GM23338 (cell line): ENCODE results near the gene SPANXN2. TPM values are rescaled to one million over a fixed set of nuclear protein-coding genes. Genes with fewer than 3 reads are reported as not detected.
"Not testable (repeated sequence)": the region's sequence is repeated elsewhere in the genome, so short reads cannot be mapped to it uniquely, and the experiment has no call there.

ENCODE experiments used
- ATAC-seq: fragments of 200-7000 bp; cut with Tn5 transposase; 3 replicates; pipeline ENCODE4 v1.9.1; 2020
- DNase-seq: peaks from one replicate; pipeline ENCODE4 v3.0.0-alpha.2; 2015; ENCODE audit warnings: low spot score
- H2AFZ ChIP-seq: fragments of 200-600 bp; sonication (generic); 2 replicates; pipeline ENCODE4 v1.8.0; 2016; ENCODE audit warnings: antibody characterized with exemption, mild to moderate bottlenecking, moderate library complexity
- H3F3A ChIP-seq: fragments of 200-600 bp; sonication (generic); replicated peaks from 2 replicates; pipeline ENCODE4 v1.8.0; 2017; ENCODE audit warnings: antibody characterized with exemption, mixed run types, low read depth
- H3K27ac ChIP-seq: fragments of 200-600 bp; sonication (generic); 2 replicates; pipeline ENCODE4 v1.6.1; 2016; ENCODE audit warnings: low read depth
- H3K27me3 ChIP-seq: fragments of 200-600 bp; sonication (generic); 2 replicates; pipeline ENCODE4 v1.8.0; 2016; ENCODE audit warnings: mild to moderate bottlenecking, mixed run types, moderate library complexity; ENCODE audit not compliant: insufficient read depth
- H3K36me3 ChIP-seq: fragments of 200-600 bp; sonication (generic); 2 replicates; pipeline ENCODE4 v1.8.0; 2016; ENCODE audit warnings: mild to moderate bottlenecking; ENCODE audit not compliant: insufficient read depth
- H3K4me1 ChIP-seq: fragments of 200-600 bp; sonication (generic); 2 replicates; pipeline ENCODE4 v1.8.0; 2016; ENCODE audit warnings: mild to moderate bottlenecking, moderate library complexity; ENCODE audit not compliant: insufficient read depth
- H3K4me2 ChIP-seq: fragments of 200-600 bp; sonication (generic); 2 replicates; pipeline ENCODE4 v1.7.1; 2017; ENCODE audit warnings: mixed run types
- H3K4me3 ChIP-seq: fragments of 200-600 bp; sonication (generic); 2 replicates; pipeline ENCODE4 v1.6.1; 2016; ENCODE audit warnings: mixed run types
- H3K79me2 ChIP-seq: fragments of 200-600 bp; sonication (generic); replicated peaks from 2 replicates; pipeline ENCODE4 v1.8.0; 2017; ENCODE audit warnings: mild to moderate bottlenecking; ENCODE audit not compliant: insufficient read depth
- H3K9me2 ChIP-seq: fragments of 200-600 bp; sonication (generic); 2 replicates; pipeline ENCODE4 v1.8.0; 2017; ENCODE audit not compliant: insufficient read depth
- H4K20me1 ChIP-seq: fragments of 200-600 bp; sonication (generic); replicated peaks from 2 replicates; pipeline ENCODE4 v1.8.0; 2017; ENCODE audit warnings: mild to moderate bottlenecking; ENCODE audit not compliant: insufficient read depth
- H3K27ac Mint-ChIP-seq: 2 replicates; pipeline ENCODE4 v1.8.0; 2020; ENCODE audit warnings: inconsistent platforms, mild to moderate bottlenecking, moderate library complexity, mixed read lengths
- H3K27me3 Mint-ChIP-seq: 3 replicates; pipeline ENCODE4 v1.8.0; 2022; ENCODE audit warnings: low read depth, mild to moderate bottlenecking, moderate library complexity, mixed read lengths, inconsistent platforms; ENCODE audit not compliant: insufficient read depth, poor library complexity
- H3K36me3 Mint-ChIP-seq: 3 replicates; pipeline ENCODE4 v1.8.0; 2021; ENCODE audit warnings: low read depth, mild to moderate bottlenecking, inconsistent platforms, moderate library complexity, mixed read lengths
- H3K4me1 Mint-ChIP-seq: 3 replicates; pipeline ENCODE4 v1.8.0; 2020; ENCODE audit warnings: mild to moderate bottlenecking, inconsistent platforms, mixed read lengths
- H3K4me3 Mint-ChIP-seq: 3 replicates; pipeline ENCODE4 v1.8.0; 2021; ENCODE audit warnings: moderate library complexity, mild to moderate bottlenecking, inconsistent platforms, mixed read lengths
- H3K9me3 Mint-ChIP-seq: 3 replicates; pipeline ENCODE4 v1.8.0; 2020; ENCODE audit warnings: moderate library complexity, mild to moderate bottlenecking, inconsistent platforms, mixed read lengths
- JUNB ChIP-seq: IDR thresholded peaks from one replicate; pipeline ENCODE4 v1.6.1; 2016; ENCODE audit warnings: antibody characterized with exemption; ENCODE audit not compliant: unreplicated experiment
- NANOG ChIP-seq: IDR thresholded peaks from 2 replicates; pipeline ENCODE4 v1.6.1; 2016; ENCODE audit warnings: antibody characterized with exemption, borderline replicate concordance
- ZNF331 ChIP-seq: fragments of 250-450 bp; sonication (Bioruptor Pico); IDR thresholded peaks from 2 replicates; pipeline ENCODE4 v1.5.0; 2020; ENCODE audit warnings: low read depth, mild to moderate bottlenecking, moderate library complexity
- long read RNA-seq: library from polyadenylated mRNA; unstranded; transcript quantifications from one replicate; pipeline ENCODE4 v2.0.0, GENCODE V29; 2020; ENCODE audit not compliant: unreplicated experiment
- polyA plus RNA-seq: library from polyadenylated mRNA; unstranded; fragments of >200 nt; fragmentation: Nextera tagmentation; extraction: Ambion mirVana; gene quantifications from 2 replicates; pipeline ENCODE4 v1.2.1, GENCODE V29; 2016
- total RNA-seq: library from RNA; depleted of rRNA; stranded (reverse); fragments of >200 nt; shearing (Covaris generic); gene quantifications from 2 replicates; pipeline ENCODE4 v1.2.3, GENCODE V29; 2014; rRNA removed
- TF ChIP-seq, protein P1 (sequence below): fragments of 250-450 bp; sonication (Bioruptor Pico); IDR thresholded peaks from 2 replicates; pipeline ENCODE4 v1.5.0; 2020; ENCODE audit warnings: mild to moderate bottlenecking, moderate library complexity

Gene SPANXN2, protein sequence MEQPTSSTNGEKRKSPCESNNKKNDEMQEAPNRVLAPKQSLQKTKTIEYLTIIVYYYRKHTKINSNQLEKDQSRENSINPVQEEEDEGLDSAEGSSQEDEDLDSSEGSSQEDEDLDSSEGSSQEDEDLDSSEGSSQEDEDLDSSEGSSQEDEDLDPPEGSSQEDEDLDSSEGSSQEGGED
- total RNA-seq (not detected in 2 replicates), polyA plus RNA-seq (not detected in 2 replicates)
- long read RNA-seq: 0 reads

GRCh38 chrX:143720652-143721051 lies at the start of gene SPANXN2:
Gene SPANXN2 (minus strand): TSS chrX:143720752. CDS start chrX:143720668, 84 bp downstream.
- H3K4me1 Mint-ChIP-seq, H3K27me3 Mint-ChIP-seq: not testable (repeated sequence)
- H3K9me3 Mint-ChIP-seq: peaks cover 88% of the 10 kb centered on the region

DNA sequence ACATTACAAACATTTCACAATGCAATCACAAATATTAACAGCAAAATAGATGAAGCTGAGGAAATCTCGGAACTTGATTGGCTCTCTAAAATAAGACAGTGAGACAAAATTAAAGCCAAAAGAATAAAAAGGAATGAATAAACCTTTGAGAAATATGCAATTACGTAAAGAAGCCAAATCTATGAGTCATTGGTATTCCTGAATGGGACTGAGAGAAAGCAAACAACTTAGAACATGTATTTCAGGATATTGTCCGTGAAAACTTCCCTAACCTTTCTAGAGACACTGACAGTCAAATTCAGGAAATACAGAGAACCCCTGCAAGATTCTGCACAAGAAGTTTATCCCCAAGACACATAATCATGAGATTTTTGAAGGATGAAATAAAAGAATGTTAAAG lies 48.4 kb upstream of the SPANXN2 start:
- Histone ChIP-seq H3F3A (no peaks in the 10 kb centered on the region), H3K4me2 (no peak overlapping the region), H3K36me3 (no peaks in the 10 kb centered on the region), H3K27me3 (no peaks in the 10 kb centered on the region), H3K79me2 (no peaks in the 10 kb centered on the region), H3K4me3 (no peak overlapping the region), H3K27ac (no peak overlapping the region), H2AFZ (no peak overlapping the region), H3K9me2 (no peaks in the 10 kb centered on the region), H4K20me1 (no peaks in the 10 kb centered on the region), H3K4me1 (no peaks in the 10 kb centered on the region)
- no peak overlapping the region for H3K4me3 Mint-ChIP-seq
- TF ChIP-seq NANOG (no peak), JUNB (no peak), ZNF331 (CRISPR knock-in tag) (no peak)
- TF ChIP-seq, protein P1, sequence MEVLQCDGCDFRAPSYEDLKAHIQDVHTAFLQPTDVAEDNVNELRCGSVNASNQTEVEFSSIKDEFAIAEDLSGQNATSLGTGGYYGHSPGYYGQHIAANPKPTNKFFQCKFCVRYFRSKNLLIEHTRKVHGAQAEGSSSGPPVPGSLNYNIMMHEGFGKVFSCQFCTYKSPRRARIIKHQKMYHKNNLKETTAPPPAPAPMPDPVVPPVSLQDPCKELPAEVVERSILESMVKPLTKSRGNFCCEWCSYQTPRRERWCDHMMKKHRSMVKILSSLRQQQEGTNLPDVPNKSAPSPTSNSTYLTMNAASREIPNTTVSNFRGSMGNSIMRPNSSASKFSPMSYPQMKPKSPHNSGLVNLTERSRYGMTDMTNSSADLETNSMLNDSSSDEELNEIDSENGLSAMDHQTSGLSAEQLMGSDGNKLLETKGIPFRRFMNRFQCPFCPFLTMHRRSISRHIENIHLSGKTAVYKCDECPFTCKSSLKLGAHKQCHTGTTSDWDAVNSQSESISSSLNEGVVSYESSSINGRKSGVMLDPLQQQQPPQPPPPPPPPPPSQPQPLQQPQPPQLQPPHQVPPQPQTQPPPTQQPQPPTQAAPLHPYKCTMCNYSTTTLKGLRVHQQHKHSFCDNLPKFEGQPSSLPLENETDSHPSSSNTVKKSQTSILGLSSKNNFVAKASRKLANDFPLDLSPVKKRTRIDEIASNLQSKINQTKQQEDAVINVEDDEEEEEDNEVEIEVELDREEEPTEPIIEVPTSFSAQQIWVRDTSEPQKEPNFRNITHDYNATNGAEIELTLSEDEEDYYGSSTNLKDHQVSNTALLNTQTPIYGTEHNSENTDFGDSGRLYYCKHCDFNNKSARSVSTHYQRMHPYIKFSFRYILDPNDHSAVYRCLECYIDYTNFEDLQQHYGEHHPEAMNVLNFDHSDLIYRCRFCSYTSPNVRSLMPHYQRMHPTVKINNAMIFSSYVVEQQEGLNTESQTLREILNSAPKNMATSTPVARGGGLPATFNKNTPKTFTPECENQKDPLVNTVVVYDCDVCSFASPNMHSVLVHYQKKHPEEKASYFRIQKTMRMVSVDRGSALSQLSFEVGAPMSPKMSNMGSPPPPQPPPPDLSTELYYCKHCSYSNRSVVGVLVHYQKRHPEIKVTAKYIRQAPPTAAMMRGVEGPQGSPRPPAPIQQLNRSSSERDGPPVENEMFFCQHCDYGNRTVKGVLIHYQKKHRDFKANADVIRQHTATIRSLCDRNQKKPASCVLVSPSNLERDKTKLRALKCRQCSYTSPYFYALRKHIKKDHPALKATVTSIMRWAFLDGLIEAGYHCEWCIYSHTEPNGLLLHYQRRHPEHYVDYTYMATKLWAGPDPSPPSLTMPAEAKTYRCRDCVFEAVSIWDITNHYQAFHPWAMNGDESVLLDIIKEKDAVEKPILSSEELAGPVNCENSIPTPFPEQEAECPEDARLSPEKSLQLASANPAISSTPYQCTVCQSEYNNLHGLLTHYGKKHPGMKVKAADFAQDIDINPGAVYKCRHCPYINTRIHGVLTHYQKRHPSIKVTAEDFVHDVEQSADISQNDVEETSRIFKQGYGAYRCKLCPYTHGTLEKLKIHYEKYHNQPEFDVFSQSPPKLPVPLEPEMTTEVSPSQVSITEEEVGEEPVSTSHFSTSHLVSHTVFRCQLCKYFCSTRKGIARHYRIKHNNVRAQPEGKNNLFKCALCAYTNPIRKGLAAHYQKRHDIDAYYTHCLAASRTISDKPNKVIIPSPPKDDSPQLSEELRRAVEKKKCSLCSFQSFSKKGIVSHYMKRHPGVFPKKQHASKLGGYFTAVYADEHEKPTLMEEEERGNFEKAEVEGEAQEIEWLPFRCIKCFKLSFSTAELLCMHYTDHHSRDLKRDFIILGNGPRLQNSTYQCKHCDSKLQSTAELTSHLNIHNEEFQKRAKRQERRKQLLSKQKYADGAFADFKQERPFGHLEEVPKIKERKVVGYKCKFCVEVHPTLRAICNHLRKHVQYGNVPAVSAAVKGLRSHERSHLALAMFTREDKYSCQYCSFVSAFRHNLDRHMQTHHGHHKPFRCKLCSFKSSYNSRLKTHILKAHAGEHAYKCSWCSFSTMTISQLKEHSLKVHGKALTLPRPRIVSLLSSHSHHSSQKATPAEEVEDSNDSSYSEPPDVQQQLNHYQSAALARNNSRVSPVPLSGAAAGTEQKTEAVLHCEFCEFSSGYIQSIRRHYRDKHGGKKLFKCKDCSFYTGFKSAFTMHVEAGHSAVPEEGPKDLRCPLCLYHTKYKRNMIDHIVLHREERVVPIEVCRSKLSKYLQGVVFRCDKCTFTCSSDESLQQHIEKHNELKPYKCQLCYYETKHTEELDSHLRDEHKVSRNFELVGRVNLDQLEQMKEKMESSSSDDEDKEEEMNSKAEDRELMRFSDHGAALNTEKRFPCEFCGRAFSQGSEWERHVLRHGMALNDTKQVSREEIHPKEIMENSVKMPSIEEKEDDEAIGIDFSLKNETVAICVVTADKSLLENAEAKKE: no peak
- ATAC-seq (no peak), DNase-seq (no peak)
- H3K27ac Mint-ChIP-seq: no peak overlapping the region
- no peaks in the 10 kb centered on the region for H3K4me1 Mint-ChIP-seq
- H3K9me3 Mint-ChIP-seq: peaks cover 80% of the 10 kb centered on the region
- peaks cover 11% of the 10 kb centered on the region; the same call in 2 of the 3 replicates for H3K36me3 Mint-ChIP-seq
- peaks cover 3% of the 10 kb centered on the region for H3K27me3 Mint-ChIP-seq

More at GRCh38 chrX:143720652-143721051, at the start of gene SPANXN2:
- H3K27ac Mint-ChIP-seq, H3K79me2 ChIP-seq, H3K36me3 ChIP-seq, H3K4me3 Mint-ChIP-seq, H3K4me1 ChIP-seq, H3K27ac ChIP-seq, H3K4me3 ChIP-seq, H3K4me2 ChIP-seq, H4K20me1 ChIP-seq, DNase-seq, H3K9me2 ChIP-seq, H3K27me3 ChIP-seq, H2AFZ ChIP-seq, H3F3A ChIP-seq, ATAC-seq: not testable (repeated sequence)
- peaks cover 23% of the 10 kb centered on the region for H3K36me3 Mint-ChIP-seq

- H3K36me3 Mint-ChIP-seq: not testable (repeated sequence)
These were observed 47.2 kb upstream of the SPANXN2 start for GRCh38 chrX:143767789-143768188.

More at GRCh38 chrX:143767789-143768188, 47.2 kb upstream of the SPANXN2 start:
- H3K27ac Mint-ChIP-seq, H3K4me1 ChIP-seq, H3K4me3 Mint-ChIP-seq, ATAC-seq, H2AFZ ChIP-seq, H4K20me1 ChIP-seq, H3K4me3 ChIP-seq, H3K27me3 Mint-ChIP-seq, H3F3A ChIP-seq, H3K9me2 ChIP-seq, H3K4me1 Mint-ChIP-seq, DNase-seq, H3K79me2 ChIP-seq, H3K27ac ChIP-seq, H3K27me3 ChIP-seq, H3K4me2 ChIP-seq, H3K36me3 ChIP-seq: not testable (repeated sequence)
- peaks cover 71% of the 10 kb centered on the region for H3K9me3 Mint-ChIP-seq
